Heart left ventricle (tissue), 16 donors: Measurements from ENCODE around the gene VSIG10L2. TPM values are rescaled to one million over a fixed set of nuclear protein-coding genes. Genes with fewer than 3 reads are reported as not detected.

Experiments
- ATAC-seq, 4 donors: fragments of 200-7000 bp; cut with Tn5 transposase; one replicate each; pipeline ENCODE4 v1.9.1; 2020 to 2022; ENCODE audit warnings: moderate library complexity in 4 of 4, mild to moderate bottlenecking in 3 of 4, moderate number of reproducible peaks in 1 of 4
- DNase-seq, 5 donors: peaks; one replicate each; pipeline ENCODE4 v3.0.0-alpha.2; 2020
- H3K27ac ChIP-seq, 12 donors: fragments of 200-600 bp; sonication (generic) in 4 of 12; one replicate each; pipeline versions ENCODE4 v1.5.0 to v1.8.0; 2016 to 2022; ENCODE audit warnings: mild to moderate bottlenecking in 2 of 12
- H3K27me3 ChIP-seq, 9 donors: fragments of 200-600 bp; sonication (generic) in 2 of 9; one replicate each; pipeline versions ENCODE4 v1.5.1 to v1.8.0; 2016 to 2022; ENCODE audit warnings: mild to moderate bottlenecking in 3 of 9
- H3K36me3 ChIP-seq, 9 donors: fragments of 200-600 bp; sonication (generic) in 2 of 9; one replicate each; pipeline versions ENCODE4 v1.5.0 to v1.8.0; 2018 to 2022; ENCODE audit warnings: mild to moderate bottlenecking in 2 of 9
- H3K4me1 ChIP-seq, 12 donors: fragments of 200-600 bp; sonication (generic) in 4 of 12; one replicate each; pipeline versions ENCODE4 v1.5.0 to v1.8.0; 2016 to 2022; ENCODE audit warnings: mild to moderate bottlenecking in 3 of 12
- H3K4me3 ChIP-seq, 12 donors: fragments of 200-600 bp; sonication (generic) in 4 of 12; one replicate each; pipeline versions ENCODE4 v1.5.0 to v1.8.0; 2017 to 2022; ENCODE audit warnings: mild to moderate bottlenecking in 9 of 12, moderate library complexity in 4 of 12
- H3K9me3 ChIP-seq, 12 donors: fragments of 200-600 bp; sonication (generic) in 4 of 12; one replicate each; pipeline versions ENCODE4 v1.5.0 to v1.8.0; 2016 to 2022; ENCODE audit warnings: mild to moderate bottlenecking in 1 of 12
- POLR2A ChIP-seq, 2 donors: fragments of 450-650 bp; IDR thresholded peaks; one replicate each; pipeline ENCODE4 v1.6.1; 2017; ENCODE audit warnings: antibody characterized with exemption in 2 of 2, mild to moderate bottlenecking in 2 of 2, moderate library complexity in 2 of 2
- WGBS, 4 donors: extraction: QIAGEN DNeasy Blood & Tissue Kit in 2 of 4; methylation state at CpG; one replicate each; pipeline versions ENCODE4 v1.1.5 to v1.1.7; 2013 to 2018; 5-methylcytosine and 5-hydroxymethylcytosine counted together
- intact Hi-C, 10 donors: fragments of 100-400 bp; cut with DNase I; formaldehyde crosslinking; loops; one replicate each; pipeline versions ENCODE4 v1.11.1 to v1.14.2; 2022
- polyA plus RNA-seq, 2 donors: library from polyadenylated mRNA; stranded (reverse); fragments of 200-250 nt; gene quantifications; one replicate each; pipeline ENCODE4 v1.2.3, GENCODE V29; 2013
- total RNA-seq, 9 donors: library from RNA; depleted of rRNA in 2 of 9; stranded (reverse); fragments of >200 nt in 2 of 9; fragmentation: NEBNext Ultra II Directional in 3 of 9; extraction: Animal tissue kit (Norgen Biotek cat#: 25700) in 3 of 9; gene quantifications; one replicate each; pipeline versions ENCODE4 v1.1.0 to v1.2.4, GENCODE V29; 2016 to 2023
- TF ChIP-seq, protein P1 (sequence below), 12 donors: fragments of 200-600 bp; sonication (generic) in 4 of 12; IDR thresholded peaks; one replicate each; pipeline versions ENCODE4 v1.5.0 to v1.8.0; 2018 to 2022; ENCODE audit warnings: antibody characterized with exemption in 12 of 12, mild to moderate bottlenecking in 5 of 12
- donor health status: ischemic (EF 13 %, LVEDD 7.1; RV severe dilation, severe dysfunction).
- donor health status: healthy with polysubstance abuse.
- donor health status: DM: no; HTN: yes; CAD: no.
- donor health status: DM: no; HTN: no; CAD: no.
- donor health status: ischemic (EF 25% LVEDD 6.9; RV normal size, moderate dysfunction).
- donor health status: ischemic (EF 25% LVEDD 5.7; RV mildly dilated, moderate dysfunction).
- donor health status: healthy.
- donor health status: DM: yes; HTN: yes; CAD: no.
- donor health status: ischemic (EF 35%, LVEDD 5.7; RV mildly dilated, moderate dysfunction).
- donor health status: nonischemic (EF 11% LVEDD 7.7; RV severe dilation, severe dysfunction).
- donor health status: DM: yes; HTN: yes; CAD: no.
- donor health status: PGD.
- donor health status: ischemic (EF 29% LVEDD 5.4; RV normal size, mild dysfunction).
- donor health status: nonischemic (EF 23%, LVEDD 6.1; RV moderate dilation, normal function).

Gene VSIG10L2
- total and polyA plus RNA-seq, 11 donors, result 0.04 to 0.21 (median 0.12) TPM; not detected in 8

DNA sequence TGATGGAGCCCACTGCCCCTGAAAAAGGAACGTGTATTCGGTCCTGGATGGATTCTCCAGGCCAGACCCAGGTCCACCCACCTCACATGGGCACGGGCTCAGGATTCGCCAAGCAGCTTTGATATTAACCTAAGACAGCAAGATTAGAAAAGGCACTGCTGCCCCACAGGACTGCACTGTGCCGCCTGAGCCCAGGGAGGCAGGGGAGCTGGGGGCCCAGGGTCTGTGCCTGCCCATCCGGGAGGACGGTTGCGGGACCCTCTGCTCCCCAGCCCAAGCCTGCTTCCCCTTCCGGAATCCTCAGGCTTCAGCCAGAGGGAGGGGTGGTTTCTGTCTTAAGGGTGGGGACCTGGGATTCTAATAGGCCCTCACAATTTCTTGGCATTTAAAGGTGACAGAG lies 13.5 kb upstream of the VSIG10L2 start:
- no peaks in the 10 kb centered on the region for H3K36me3 ChIP-seq
- TF ChIP-seq, protein P1, sequence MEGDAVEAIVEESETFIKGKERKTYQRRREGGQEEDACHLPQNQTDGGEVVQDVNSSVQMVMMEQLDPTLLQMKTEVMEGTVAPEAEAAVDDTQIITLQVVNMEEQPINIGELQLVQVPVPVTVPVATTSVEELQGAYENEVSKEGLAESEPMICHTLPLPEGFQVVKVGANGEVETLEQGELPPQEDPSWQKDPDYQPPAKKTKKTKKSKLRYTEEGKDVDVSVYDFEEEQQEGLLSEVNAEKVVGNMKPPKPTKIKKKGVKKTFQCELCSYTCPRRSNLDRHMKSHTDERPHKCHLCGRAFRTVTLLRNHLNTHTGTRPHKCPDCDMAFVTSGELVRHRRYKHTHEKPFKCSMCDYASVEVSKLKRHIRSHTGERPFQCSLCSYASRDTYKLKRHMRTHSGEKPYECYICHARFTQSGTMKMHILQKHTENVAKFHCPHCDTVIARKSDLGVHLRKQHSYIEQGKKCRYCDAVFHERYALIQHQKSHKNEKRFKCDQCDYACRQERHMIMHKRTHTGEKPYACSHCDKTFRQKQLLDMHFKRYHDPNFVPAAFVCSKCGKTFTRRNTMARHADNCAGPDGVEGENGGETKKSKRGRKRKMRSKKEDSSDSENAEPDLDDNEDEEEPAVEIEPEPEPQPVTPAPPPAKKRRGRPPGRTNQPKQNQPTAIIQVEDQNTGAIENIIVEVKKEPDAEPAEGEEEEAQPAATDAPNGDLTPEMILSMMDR (IDR thresholded peaks at IDR 0.05), result no peak
- 80 to 82% (median 81%) methylated on average over 9 of the region's 9 CpGs for WGBS, 4 donors
- H3K27ac ChIP-seq, result no peak overlapping the region
- H3K27me3 ChIP-seq, result peaks cover 0 to 6% (median 0%) of the 10 kb centered on the region in 9 donors
- intact Hi-C loops, result no loop called here
- no peak for DNase-seq
- no peaks in the 10 kb centered on the region for H3K4me1 ChIP-seq
- no peaks in the 10 kb centered on the region for H3K9me3 ChIP-seq
- H3K4me3 ChIP-seq, result no peak overlapping the region
- ATAC-seq, result no peak

DNA sequence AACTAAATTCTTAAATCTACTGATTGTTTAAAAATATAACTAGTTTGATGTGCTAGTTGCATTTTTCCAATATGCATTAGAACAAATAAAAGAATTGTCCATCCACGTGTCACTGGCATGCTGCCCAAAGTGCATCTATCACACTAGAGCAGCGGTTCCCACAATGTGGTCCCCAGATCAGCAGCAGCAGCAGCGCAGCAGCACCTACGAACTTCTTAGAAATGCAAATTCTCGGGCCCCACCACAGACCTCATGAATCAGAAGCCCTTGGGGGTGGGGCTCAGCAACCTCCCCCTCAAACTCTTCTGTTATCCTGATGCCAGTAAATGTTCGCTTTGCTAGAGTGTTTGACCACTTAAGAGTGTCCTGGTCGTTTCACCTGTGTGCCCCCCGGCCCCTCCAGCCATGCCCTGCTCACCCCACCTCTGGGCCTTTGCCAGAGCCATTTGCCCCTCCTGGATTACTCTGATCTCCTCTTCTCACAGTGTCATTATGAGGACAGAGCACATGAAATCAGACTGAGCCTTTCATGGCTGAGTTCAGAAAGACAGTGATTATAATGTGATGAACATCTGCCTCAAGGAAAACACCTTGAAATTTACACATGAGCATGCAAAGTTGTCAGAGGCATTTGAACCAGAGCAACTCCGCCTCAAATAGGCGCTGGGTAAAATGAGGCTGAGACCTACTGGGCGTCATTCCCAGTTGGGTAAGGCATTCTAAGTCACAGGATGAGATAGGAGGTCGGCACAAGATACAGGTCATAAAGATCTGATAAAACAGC lies 12.6 kb upstream of the VSIG10L2 start:
- intact Hi-C loops, result no loop called here
- H3K27ac ChIP-seq, result no peak overlapping the region
- ATAC-seq (no peak), DNase-seq (no peak)
- no peaks in the 10 kb centered on the region for H3K36me3 ChIP-seq
- peaks cover 0 to 6% (median 0%) of the 10 kb centered on the region in 9 donors for H3K27me3 ChIP-seq
- 69 to 72% (median 71%) methylated on average over 12 of the region's 12 CpGs for WGBS, 4 donors
- no peaks in the 10 kb centered on the region for H3K4me1 ChIP-seq
- H3K9me3 ChIP-seq, result no peaks in the 10 kb centered on the region
- H3K4me3 ChIP-seq, result no peak overlapping the region
- TF ChIP-seq, protein P1 (IDR thresholded peaks at IDR 0.05), result no peak
- TF ChIP-seq POLR2A (IDR thresholded peaks at IDR 0.05), result no peak

DNA sequence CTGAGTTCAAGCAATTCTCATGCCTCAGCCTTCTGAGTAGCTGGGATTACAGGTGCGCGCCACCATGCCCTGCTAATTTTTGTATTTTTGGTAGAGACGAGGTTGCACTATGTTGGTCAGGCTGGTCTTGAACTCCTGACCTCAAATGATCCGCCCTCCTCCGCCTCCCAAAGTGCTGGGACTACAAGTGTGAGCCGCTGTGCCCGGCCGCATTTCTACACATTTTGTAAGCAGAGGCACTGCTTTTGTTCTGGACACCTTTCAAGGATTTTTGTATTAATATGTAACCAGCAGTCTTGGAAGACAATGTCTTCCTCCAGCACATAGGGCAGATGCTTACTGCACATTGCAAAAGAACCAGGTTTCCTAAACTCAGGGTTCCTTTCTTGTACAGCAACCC lies 11.4 kb upstream of the VSIG10L2 start:
- Histone ChIP-seq H3K4me3 (no peak overlapping the region), H3K9me3 (no peaks in the 10 kb centered on the region), H3K27me3 (peaks cover 0 to 4% (median 0%) of the 10 kb centered on the region in 9 donors), H3K4me1 (peaks cover 0 to 10% (median 0%) of the 10 kb centered on the region in 12 donors), H3K27ac (no peak overlapping the region), H3K36me3 (no peaks in the 10 kb centered on the region)
- DNase-seq (no peak), ATAC-seq (no peak)
- 94 to 98% (median 95%) methylated on average over 8 of the region's 8 CpGs for WGBS, 4 donors
- TF ChIP-seq POLR2A (IDR thresholded peaks at IDR 0.05), result no peak
- TF ChIP-seq, protein P1 (IDR thresholded peaks at IDR 0.05), result no peak
- intact Hi-C loops, result no loop called here

DNA sequence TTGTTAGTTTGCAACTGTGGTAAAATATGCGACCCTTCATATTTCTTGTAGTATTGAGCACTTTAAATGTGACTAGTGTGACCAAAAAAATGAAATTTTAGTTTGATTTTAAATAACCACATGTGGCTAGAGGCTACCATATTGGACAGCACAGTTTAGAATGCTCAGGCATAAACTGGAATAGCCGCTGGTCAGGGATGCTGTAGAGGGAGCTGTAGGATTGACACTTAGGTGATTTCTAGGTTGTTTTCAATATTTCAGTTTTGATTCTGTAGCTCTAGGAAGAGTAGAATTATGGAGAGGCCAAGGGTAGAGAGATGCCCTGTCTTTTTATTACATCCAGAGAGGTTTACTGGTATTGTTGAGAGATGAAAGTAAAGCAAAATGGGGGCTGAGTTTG lies 10.8 kb upstream of the VSIG10L2 start:
- H3K4me1 ChIP-seq, result peaks cover 0 to 10% (median 0%) of the 10 kb centered on the region in 12 donors
- H3K4me3 ChIP-seq, result no peak overlapping the region
- no peak for DNase-seq
- intact Hi-C loops, result no loop called here
- ATAC-seq, result no peak
- TF ChIP-seq, protein P1 (IDR thresholded peaks at IDR 0.05), result no peak
- no peak for TF ChIP-seq POLR2A (IDR thresholded peaks at IDR 0.05)
- H3K27me3 ChIP-seq, result no peaks in the 10 kb centered on the region
- no peaks in the 10 kb centered on the region for H3K36me3 ChIP-seq
- no peaks in the 10 kb centered on the region for H3K9me3 ChIP-seq
- H3K27ac ChIP-seq, result no peak overlapping the region
- 93 to 96% (median 95%) methylated on average over 2 of the region's 2 CpGs for WGBS, 4 donors
